Measurements from ENCODE around the gene MBLAC1. TPM values are rescaled to one million over a fixed set of nuclear protein-coding genes. Genes with fewer than 3 reads are reported as not detected.

MBLAC1 gene
- total and polyA plus RNA-seq, 9 of the 15 experiments (the other 6 are each of a cell fraction or from before 2014, with no cell fraction given) = 0.03 to 3.1 (median 0.52) TPM

DNA sequence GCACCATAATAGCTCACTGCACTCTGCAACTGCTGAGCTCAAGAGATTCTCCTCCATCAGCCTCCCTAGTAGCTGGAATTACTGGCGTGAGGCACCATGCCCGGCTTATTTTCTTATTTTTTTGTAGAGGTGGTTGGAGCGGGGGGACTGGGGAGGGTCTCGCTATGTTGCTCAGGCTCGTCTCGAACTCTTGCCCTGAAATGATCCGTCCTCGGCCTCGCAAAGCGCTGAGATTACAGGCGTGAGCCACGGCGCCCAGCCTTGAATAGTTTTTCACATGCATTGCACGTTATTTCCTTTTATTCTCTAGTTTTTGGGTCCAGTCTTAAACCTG is 21.4 kb downstream of the MBLAC1 start (continued):
- TF ChIP-seq KLF10 (CRISPR knock-in tag; IDR thresholded peaks at IDR 0.05) (no peak), KAT8 (IDR thresholded peaks at IDR 0.05; ENCODE audit: low read depth) (no peak), SMAD4 (CRISPR knock-in tag; conservative IDR thresholded peaks at IDR 0.05) (no peak; the same call in 1 of the 2 replicates), KLF6 (CRISPR knock-in tag; IDR thresholded peaks at IDR 0.05; ENCODE audit: borderline replicate concordance) (0 out of 2 replicates have a peak, but pooled peaks have one; percentile 39), MAFK (IDR thresholded peaks at IDR 0.05; ENCODE audit: low read length) (no peak), KDM1A (IDR thresholded peaks at IDR 0.05) (0 out of 4 replicates have a peak, but pooled peaks of 1 of the 2 experiments have one; percentile 10), SMARCC2 (IDR thresholded peaks at IDR 0.05; ENCODE audit: low read depth) (no peak), CCAR2 (IDR thresholded peaks at IDR 0.05; ENCODE audit: low read depth, low read length) (no peak)
- TF ChIP-seq, protein P1, sequence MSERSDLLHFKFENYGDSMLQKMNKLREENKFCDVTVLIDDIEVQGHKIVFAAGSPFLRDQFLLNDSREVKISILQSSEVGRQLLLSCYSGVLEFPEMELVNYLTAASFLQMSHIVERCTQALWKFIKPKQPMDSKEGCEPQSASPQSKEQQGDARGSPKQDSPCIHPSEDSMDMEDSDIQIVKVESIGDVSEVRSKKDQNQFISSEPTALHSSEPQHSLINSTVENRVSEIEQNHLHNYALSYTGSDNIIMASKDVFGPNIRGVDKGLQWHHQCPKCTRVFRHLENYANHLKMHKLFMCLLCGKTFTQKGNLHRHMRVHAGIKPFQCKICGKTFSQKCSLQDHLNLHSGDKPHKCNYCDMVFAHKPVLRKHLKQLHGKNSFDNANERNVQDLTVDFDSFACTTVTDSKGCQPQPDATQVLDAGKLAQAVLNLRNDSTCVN (CRISPR knock-in tag; IDR thresholded peaks at IDR 0.05) = 0 out of 2 replicates have a peak, but pooled peaks have one; percentile 84
- TF ChIP-seq, protein P2, sequence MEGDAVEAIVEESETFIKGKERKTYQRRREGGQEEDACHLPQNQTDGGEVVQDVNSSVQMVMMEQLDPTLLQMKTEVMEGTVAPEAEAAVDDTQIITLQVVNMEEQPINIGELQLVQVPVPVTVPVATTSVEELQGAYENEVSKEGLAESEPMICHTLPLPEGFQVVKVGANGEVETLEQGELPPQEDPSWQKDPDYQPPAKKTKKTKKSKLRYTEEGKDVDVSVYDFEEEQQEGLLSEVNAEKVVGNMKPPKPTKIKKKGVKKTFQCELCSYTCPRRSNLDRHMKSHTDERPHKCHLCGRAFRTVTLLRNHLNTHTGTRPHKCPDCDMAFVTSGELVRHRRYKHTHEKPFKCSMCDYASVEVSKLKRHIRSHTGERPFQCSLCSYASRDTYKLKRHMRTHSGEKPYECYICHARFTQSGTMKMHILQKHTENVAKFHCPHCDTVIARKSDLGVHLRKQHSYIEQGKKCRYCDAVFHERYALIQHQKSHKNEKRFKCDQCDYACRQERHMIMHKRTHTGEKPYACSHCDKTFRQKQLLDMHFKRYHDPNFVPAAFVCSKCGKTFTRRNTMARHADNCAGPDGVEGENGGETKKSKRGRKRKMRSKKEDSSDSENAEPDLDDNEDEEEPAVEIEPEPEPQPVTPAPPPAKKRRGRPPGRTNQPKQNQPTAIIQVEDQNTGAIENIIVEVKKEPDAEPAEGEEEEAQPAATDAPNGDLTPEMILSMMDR (IDR thresholded peaks at IDR 0.05 in 2 of 3, conservative IDR thresholded peaks at IDR 0.05 in 1 of 3; ENCODE audit: insufficient read depth in 2 of 3, low read depth in 1 of 3, low read length in 3 of 3) = no peak
- TF ChIP-seq, protein P3, sequence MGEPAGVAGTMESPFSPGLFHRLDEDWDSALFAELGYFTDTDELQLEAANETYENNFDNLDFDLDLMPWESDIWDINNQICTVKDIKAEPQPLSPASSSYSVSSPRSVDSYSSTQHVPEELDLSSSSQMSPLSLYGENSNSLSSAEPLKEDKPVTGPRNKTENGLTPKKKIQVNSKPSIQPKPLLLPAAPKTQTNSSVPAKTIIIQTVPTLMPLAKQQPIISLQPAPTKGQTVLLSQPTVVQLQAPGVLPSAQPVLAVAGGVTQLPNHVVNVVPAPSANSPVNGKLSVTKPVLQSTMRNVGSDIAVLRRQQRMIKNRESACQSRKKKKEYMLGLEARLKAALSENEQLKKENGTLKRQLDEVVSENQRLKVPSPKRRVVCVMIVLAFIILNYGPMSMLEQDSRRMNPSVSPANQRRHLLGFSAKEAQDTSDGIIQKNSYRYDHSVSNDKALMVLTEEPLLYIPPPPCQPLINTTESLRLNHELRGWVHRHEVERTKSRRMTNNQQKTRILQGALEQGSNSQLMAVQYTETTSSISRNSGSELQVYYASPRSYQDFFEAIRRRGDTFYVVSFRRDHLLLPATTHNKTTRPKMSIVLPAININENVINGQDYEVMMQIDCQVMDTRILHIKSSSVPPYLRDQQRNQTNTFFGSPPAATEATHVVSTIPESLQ (CRISPR knock-in tag; IDR thresholded peaks at IDR 0.05) = 0 out of 2 replicates have a peak, but pooled peaks have one; percentile 94
- TF ChIP-seq, protein P4, sequence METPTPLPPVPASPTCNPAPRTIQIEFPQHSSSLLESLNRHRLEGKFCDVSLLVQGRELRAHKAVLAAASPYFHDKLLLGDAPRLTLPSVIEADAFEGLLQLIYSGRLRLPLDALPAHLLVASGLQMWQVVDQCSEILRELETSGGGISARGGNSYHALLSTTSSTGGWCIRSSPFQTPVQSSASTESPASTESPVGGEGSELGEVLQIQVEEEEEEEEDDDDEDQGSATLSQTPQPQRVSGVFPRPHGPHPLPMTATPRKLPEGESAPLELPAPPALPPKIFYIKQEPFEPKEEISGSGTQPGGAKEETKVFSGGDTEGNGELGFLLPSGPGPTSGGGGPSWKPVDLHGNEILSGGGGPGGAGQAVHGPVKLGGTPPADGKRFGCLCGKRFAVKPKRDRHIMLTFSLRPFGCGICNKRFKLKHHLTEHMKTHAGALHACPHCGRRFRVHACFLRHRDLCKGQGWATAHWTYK (CRISPR knock-in tag; IDR thresholded peaks at IDR 0.05) = 0 out of 2 replicates have a peak, but pooled peaks have one; percentile 29
- TF ChIP-seq, protein P5, sequence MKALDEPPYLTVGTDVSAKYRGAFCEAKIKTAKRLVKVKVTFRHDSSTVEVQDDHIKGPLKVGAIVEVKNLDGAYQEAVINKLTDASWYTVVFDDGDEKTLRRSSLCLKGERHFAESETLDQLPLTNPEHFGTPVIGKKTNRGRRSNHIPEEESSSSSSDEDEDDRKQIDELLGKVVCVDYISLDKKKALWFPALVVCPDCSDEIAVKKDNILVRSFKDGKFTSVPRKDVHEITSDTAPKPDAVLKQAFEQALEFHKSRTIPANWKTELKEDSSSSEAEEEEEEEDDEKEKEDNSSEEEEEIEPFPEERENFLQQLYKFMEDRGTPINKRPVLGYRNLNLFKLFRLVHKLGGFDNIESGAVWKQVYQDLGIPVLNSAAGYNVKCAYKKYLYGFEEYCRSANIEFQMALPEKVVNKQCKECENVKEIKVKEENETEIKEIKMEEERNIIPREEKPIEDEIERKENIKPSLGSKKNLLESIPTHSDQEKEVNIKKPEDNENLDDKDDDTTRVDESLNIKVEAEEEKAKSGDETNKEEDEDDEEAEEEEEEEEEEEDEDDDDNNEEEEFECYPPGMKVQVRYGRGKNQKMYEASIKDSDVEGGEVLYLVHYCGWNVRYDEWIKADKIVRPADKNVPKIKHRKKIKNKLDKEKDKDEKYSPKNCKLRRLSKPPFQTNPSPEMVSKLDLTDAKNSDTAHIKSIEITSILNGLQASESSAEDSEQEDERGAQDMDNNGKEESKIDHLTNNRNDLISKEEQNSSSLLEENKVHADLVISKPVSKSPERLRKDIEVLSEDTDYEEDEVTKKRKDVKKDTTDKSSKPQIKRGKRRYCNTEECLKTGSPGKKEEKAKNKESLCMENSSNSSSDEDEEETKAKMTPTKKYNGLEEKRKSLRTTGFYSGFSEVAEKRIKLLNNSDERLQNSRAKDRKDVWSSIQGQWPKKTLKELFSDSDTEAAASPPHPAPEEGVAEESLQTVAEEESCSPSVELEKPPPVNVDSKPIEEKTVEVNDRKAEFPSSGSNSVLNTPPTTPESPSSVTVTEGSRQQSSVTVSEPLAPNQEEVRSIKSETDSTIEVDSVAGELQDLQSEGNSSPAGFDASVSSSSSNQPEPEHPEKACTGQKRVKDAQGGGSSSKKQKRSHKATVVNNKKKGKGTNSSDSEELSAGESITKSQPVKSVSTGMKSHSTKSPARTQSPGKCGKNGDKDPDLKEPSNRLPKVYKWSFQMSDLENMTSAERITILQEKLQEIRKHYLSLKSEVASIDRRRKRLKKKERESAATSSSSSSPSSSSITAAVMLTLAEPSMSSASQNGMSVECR (CRISPR knock-in tag; IDR thresholded peaks at IDR 0.05) = no peak
